ENCODE measurements around the gene PSORS1C1.
A peak's percentile ranks its signal among the peaks of the same experiment; 100 is the strongest.

The PSORS1C1 gene

GRCh38 chr6:31128093-31128676, 13.6 kb downstream of the PSORS1C1 start:
- peak; percentile 50 for DNase-seq

- peak; percentile 53 for DNase-seq
Observed at GRCh38 chr6:31129130-31129529, 14.5 kb downstream of the PSORS1C1 start.

- no peak for DNase-seq
Observed at GRCh38 chr6:31130751-31131150, 16.2 kb downstream of the PSORS1C1 start.

- DNase-seq: no peak
Observed at GRCh38 chr6:31131595-31131994, 17.0 kb downstream of the PSORS1C1 start.

GRCh38 chr6:31132806-31133205, 18.2 kb downstream of the PSORS1C1 start:
- no peak for DNase-seq

GRCh38 chr6:31135710-31136109, 21.1 kb downstream of the PSORS1C1 start:
- DNase-seq: no peak

GRCh38 chr6:31138982-31139381, 24.4 kb downstream of the PSORS1C1 start, which contains the start of gene PSORS1C2:
PSORS1C2 (minus strand) TSS chr6:31139066; CDS start chr6:31139026, 40 bp downstream.
- DNase-seq: no peak

- no peak for DNase-seq
Observed at GRCh38 chr6:31139599-31139998, 25.0 kb downstream of the PSORS1C1 start.

- DNase-seq: no peak
Observed at GRCh38 chr6:31140643-31141042, 26.0 kb downstream of the PSORS1C1 start.

- DNase-seq: no peak
Observed at GRCh38 chr6:31142361-31142761, 27.8 kb downstream of the PSORS1C1 start.

- no peak for DNase-seq
Observed at GRCh38 chr6:31143148-31143547, 28.5 kb downstream of the PSORS1C1 start.

- DNase-seq: no peak
Observed at GRCh38 chr6:31144296-31144969, 29.8 kb downstream of the PSORS1C1 start.

- no peak for DNase-seq
Observed at GRCh38 chr6:31144970-31145340, 30.4 kb downstream of the PSORS1C1 start.

- DNase-seq: no peak
Observed at GRCh38 chr6:31145386-31145785, 30.8 kb downstream of the PSORS1C1 start.

- DNase-seq: no peak
Observed at GRCh38 chr6:31149827-31150447, 35.3 kb downstream of the PSORS1C1 start.

GRCh38 chr6:31152781-31153180, 38.2 kb downstream of the PSORS1C1 start:
- DNase-seq: no peak

- DNase-seq: no peak
Observed at GRCh38 chr6:31154436-31154835, 39.8 kb downstream of the PSORS1C1 start.

GRCh38 chr6:31156641-31157040, 42.0 kb downstream of the PSORS1C1 start:
- DNase-seq: no peak

GRCh38 chr6:31157513-31158139, 43.0 kb downstream of the PSORS1C1 start, which contains the start of gene CCHCR1:
CCHCR1 (minus strand) TSS chr6:31157802; CDS start chr6:31157600, 202 bp downstream.
- no peak for DNase-seq

- peak; percentile 100 for DNase-seq
Observed at GRCh38 chr6:31158140-31158862, 43.7 kb downstream of the PSORS1C1 start, which contains the start of gene TCF19. TCF19 (plus strand) TSS chr6:31158589; CDS start chr6:31159470, 881 bp downstream.

- peak; percentile 12 for DNase-seq
Observed at GRCh38 chr6:31158863-31159855, 44.6 kb downstream of the PSORS1C1 start.

Data from NCI-H345 (cell line).